Suppressor macrophage treated with lipopolysaccharide for 4 hours (primary cell): ENCODE measurements around the gene RPTOR.
"Not testable (repeated sequence)": the region's sequence is repeated elsewhere in the genome, so short reads cannot be mapped to it uniquely, and the experiment has no call there.

Experiments
- DNase-seq: peaks from one replicate; pipeline ENCODE4 v3.0.0-alpha.2; 2020

Gene RPTOR

DNA sequence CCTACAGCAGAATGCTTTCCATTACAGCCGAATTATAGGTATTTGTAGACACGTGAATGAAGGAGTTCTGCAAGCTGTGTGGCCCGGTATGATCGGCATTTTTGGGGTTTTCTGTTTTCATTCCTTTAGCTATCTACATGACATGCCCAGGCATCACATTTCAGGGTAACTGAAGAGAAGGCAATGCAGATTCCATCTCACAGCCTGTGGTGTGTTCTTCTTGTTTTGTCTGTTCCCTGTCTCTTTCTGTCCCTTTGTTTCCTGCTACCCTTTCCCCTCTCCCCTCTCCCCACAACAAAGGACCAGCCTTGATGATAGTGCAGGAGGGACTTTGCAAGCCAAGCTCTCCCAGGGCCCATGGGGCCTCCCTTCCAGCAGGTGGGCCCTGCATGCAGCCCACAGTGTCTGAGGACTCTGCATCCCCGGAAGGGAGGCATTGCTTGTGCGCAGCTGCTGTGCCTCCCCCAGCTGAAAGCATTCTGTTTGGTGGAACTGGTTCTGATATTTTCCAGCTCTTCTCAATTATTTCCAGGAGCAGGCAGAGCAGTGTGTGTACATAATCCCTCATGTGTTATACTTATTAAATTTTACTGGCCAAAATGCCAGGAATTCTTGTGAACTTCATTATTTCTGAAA is 207.4 kb downstream of the RPTOR start:
- no peak for DNase-seq

DNA sequence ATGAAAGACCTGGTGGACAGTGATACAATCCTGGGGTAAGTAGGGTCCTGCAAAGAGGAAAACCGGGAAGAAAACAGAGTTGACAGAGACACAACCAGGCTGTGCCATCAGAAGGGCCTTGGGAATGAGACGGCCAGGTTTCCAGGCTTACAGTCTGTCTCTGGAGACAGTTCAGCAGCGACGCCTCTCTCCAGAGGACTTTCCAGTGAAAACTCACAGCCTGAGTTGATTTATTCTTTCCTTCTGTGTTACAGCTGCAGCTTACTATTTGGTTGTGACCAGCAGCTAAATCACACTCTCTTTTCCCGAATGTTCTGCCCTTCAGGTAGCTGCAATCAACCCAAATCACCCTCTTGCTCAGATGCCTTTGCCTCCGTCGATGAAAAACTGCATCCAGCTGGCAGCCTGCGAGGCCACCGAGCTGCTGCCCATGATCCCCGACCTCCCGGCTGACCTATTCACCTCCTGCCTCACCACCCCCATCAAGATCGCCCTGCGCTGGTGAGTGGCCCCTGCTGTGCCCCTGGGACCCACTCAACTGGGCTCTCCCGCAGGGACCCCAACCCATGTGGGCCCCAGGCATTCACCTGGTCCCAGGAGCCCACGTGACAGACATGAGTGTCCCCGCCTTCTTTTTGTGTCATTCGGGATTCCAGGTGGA is 209.2 kb downstream of the RPTOR start:
- no peak for DNase-seq

- no peak for DNase-seq
Measured at GRCh38 chr17:80754846-80755245, 210.2 kb downstream of the RPTOR start.

GRCh38 chr17:80755650-80756405 is 211.2 kb downstream of the RPTOR start:
- DNase-seq = no peak

GRCh38 chr17:80758481-80759376 is 214.1 kb downstream of the RPTOR start:
- DNase-seq = no peak

- no peak for DNase-seq
Measured at GRCh38 chr17:80759377-80759673, 214.7 kb downstream of the RPTOR start.

DNA sequence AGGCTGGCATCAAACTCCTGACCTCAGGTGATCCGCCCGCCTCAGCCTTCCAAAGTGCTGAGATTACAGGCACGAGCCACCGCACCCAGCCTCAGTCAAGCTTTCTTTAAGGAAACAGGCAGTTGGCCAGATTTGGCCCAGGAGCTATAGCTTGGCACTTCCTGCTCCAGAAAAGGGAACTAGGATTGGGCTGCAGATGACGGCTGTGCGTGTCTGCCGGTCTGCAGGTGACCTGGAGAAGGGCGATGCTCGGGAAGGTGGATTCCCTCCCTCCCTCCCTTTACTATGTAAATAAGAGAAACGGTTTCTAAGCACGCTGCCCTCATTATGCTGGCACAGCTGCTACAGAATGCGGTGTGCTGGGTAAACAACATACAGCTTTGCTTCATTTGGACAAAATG is 215.9 kb downstream of the RPTOR start:
- peak; percentile 50 for DNase-seq

- no peak for DNase-seq
Measured at GRCh38 chr17:80761110-80761871, 216.7 kb downstream of the RPTOR start.

GRCh38 chr17:80762076-80762475 is 217.4 kb downstream of the RPTOR start:
- no peak for DNase-seq

DNA sequence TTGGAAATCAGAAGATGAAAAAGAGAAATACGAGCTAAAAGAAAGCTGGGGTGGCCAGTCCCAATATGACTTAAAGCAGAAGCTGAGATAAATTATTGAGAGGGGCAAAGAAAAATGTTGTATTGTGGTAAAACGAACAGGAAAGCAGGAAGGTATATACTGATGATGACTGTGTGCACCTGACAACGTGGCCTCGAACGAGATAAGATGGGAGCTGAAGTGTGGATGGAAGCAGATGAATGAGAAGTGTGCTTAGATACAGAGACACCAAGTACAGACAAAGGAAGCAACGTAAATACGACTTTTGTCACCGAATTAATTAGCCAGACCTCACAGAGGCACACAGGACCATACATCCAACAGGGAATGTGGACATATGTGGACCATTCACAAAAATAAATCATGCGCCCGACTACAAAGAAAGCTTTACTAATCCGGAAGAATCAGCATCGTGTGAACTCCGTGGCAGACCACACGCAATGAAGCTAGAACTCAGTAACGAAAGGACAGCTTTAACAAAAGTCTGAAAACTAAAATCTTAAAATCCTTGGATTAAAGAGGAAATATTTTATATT is 218.7 kb downstream of the RPTOR start:
- DNase-seq = no peak

DNA sequence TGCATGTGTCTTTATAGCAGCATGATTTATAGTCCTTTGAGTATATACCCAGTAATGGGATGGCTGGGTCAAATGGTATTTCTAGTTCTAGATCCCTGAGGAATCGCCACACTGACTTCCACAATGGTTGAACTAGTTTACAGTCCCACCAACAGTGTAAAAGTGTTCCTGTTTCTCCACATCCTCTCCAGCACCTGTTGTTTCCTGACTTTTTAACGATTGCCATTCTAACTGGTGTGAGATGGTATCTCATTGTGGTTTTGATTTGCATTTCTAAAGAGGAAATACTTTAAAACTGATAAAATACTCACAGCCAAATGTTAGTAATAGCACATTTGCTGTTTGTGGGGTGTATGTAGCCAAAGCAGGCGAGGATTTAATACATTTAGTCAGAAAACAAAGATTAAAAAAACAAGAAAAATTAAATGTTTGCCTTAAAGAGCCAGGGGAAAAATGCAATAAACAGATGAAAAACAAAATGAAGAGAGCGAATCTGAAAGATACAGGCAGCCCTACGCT is 220.0 kb downstream of the RPTOR start:
- DNase-seq = not testable (repeated sequence)

DNA sequence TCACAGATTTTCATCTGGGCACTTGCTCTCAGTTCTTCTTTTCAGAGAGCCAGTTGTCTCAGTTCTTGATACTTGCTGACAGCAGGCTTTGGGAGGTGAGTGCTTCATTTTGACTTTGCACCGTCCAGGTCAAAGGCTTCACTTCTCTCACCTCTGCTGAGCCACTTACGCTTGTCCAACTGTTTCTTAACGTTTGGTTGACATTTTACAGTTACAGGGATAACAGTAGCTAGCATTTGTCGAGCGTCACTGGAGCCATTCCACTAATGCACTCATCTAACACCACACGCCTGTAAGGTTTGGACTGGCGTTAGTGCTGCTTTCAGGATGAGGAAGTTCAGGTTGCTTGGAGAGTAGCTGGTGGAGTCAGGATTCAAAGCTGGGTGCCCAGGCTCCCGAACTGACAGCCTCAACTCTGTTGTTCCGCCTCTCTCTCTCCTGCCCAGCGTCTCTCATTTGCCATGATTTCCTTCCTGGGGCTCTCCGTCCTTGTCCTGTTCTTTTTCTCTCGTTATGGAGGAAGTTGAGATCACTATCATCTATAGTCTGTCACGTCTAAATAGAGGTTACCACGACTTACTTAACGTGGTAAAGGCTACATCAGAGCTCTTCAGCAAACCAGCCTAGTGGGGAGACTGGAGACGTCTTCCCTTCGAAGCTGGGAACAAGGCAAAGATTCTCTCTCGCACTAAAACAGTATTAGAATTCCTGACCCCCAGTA is 220.8 kb downstream of the RPTOR start:
- DNase-seq = peak; percentile 28

GRCh38 chr17:80766290-80766855 is 221.7 kb downstream of the RPTOR start:
- no peak for DNase-seq

DNA sequence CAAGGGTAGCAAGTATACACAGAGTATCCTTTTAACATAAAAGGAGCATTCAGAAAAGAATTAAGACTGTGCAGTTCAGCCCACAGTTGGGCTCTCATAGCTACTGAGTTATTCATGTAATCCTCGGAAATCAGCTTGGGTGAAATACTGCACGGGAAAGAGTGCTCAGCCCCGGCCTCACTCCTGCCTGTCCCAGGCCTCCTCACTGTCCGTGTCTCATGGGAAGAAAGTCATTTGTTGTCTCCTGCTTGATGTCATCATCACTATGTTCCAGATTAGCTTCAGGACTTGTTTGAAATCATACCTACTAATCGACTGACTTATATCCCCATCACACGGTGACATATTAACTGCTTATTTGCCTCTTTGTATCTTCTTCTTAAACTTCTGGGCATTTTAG is 223.8 kb downstream of the RPTOR start:
- no peak for DNase-seq

DNA sequence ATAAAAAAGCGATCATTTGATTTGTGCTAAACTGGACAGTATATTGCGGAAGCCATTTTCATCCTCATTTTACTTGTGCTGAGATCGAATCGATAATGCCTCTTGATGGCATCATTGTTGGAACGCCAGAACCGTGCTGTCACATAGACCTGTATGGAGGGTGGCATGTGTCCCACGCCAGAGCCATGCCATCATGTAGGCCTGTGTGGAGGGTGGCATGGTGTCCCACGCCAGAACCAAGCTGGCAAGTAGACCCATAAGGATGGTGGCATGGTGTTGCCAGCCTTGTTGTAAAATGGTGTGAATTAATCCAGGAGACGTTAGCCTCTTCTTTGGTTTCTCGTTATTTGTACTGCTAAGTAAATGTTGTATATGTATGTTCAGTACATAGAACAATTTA is 224.3 kb downstream of the RPTOR start:
- no peak for DNase-seq

GRCh38 chr17:80769516-80769915 is 224.9 kb downstream of the RPTOR start:
- no peak for DNase-seq

DNA sequence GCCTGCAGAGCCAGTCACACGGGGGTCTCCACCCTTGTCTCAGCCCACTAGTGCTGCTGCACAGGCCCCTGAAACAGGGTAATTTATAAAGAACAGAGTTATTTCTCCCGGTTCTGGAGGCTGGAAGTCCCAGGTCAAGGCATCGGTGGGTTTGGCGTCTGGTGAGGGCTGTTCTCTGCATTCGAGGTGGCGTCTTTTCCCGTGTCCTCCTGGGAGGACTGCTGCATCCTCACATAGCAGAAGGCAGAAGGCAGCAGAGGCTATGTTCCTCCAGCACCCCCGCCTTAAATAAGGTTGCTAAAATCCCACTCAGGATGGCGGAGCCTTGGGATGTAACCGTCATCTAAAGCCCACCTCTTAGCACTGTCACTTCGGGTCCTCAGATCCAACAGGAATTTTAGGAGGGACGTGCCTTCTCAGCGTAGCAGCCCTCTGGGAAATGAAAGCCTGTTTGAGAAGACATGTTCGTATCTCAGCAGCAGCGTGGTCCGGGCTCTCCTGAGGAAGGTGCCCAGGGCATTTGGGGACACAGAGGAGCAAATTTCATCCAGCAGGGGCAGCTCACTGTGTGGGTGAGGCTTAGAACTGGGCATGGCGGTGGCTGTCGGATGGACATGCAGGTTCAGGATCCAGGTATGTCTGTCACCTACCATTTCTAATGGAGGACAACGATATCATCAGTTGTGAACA is 225.4 kb downstream of the RPTOR start:
- no peak for DNase-seq

- DNase-seq = no peak
Measured at GRCh38 chr17:80770881-80771611, 226.4 kb downstream of the RPTOR start.

- DNase-seq = no peak
Measured at GRCh38 chr17:80771612-80772005, 227.0 kb downstream of the RPTOR start.

GRCh38 chr17:80772906-80773242 is 228.2 kb downstream of the RPTOR start:
- no peak for DNase-seq
